GM21447 (cell line): ENCODE results near the gene MAP3K21.

ENCODE experiments used
- ATAC-seq: cut with Tn5 transposase; IDR thresholded peaks from one replicate; pipeline ENCODE4 v1.9.1; 2021; ENCODE audit not compliant: unreplicated experiment

The MAP3K21 gene

DNA sequence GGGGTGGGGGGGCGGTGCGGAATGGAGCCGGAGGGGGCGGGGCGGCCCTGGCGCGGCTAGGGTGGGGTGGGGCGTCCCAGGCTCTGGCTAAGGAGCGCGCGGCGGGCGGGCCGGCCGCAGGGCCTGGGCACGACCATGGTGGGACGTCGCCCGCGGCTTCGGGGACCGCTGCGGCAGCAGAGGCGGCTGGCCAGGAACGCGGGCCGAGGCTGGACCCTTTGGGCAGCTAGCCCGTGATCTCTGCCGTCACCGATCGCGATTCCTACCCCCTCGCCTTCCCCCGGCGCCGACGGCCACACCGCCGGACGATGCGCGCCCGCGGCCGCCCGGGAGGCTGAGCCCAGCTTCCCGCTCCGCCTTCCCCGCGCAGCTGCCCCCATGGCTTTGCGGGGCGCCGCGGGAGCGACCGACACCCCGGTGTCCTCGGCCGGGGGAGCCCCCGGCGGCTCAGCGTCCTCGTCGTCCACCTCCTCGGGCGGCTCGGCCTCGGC is at the start of gene MAP3K21:
MAP3K21 (plus strand) TSS at position 74 of the 491 bp plus-strand sequence; CDS start at position 379, 305 bp downstream.
- peak; percentile 48 for ATAC-seq

DNA sequence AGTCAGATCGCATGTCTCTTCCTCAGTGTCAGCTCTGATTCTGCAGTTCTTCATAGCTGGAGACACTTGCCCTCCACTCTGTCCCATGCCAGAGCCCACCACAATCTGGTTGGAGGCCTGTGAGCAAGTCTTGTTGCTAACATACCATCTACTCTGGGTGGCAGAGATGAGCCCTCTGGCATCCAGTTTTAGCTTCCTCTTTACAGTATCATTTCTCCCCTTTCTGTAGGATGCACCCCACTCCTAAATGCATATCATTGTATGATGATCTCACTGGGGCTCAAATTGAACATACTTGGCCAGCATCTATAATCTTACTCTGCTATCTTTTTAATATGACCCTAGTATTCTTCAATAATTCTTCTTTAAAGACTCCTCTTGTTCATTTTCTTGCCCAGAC is 48.9 kb upstream of the MAP3K21 start:
- ATAC-seq = no peak

DNA sequence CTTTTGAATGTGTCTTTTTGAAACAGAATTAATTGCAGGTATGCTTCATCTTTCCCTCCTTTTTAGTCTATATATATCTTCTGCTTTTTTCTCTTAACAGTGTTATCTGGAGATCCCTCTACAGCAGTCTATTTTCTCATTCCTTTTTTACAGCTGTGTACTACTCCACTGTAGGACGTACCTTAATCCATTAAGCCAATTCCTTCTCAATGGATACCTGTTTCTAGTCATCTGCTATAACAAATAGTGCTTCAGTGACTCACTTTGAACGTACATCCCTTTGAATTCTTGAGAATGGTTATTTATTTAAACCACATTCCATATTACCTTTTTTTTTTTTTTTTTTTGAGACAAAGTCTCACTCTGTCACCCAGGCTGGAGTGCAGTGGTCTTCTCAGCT is 47.6 kb upstream of the MAP3K21 start:
- ATAC-seq = no peak

DNA sequence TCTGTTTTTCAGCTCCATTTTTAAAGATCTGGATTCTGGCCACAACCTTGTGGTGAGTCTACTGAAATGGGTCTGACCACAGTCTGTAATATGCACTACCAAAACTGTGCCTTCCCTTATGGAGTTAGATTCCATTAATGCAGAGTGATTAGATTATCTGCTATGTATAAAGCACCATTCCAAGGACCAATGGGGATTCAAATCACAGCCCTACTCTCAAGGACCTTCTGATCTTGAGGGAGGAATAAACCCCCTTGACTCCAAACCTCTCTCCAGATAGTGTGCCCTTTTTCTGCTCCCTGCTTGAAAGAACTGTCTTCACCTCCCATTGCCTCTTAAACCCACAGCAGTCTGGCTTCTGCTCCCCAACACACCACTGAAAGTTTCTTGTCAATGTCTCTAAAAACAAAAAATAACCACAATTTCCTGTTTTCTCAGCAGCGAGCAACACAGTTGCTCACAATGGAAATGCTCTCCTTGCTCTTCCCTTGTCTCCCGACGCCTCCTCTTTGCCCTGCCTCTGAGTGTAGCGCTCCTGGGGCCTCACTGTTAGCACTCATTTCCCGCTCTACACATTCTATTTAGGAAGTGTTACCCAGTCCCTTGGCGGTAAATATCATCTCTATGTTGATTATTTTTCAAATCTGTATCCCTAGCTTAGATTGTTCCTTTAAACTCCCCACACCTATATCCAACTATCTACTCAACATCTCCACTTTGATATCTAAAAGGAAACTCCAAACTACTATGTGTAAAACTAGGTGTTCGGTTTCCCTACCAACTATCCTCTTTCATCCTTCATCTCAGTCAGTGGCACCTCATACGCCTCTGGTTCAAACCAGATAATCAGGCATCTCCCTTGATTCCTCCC is 45.6 kb upstream of the MAP3K21 start:
- peak; percentile 94 for ATAC-seq

DNA sequence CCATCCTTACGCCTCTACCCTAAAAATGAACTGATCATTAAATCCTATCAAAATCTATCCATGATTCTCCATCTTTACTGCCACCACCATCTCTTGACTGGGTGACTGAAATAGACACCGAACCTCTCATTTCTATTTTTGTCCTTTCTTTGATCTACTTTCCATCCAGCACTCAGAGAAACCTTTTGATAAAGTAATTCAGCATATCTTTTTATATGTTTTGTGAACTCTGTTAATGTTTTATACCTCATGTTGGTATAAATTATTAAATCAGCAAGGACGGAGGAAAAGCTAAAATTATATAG is 45.0 kb upstream of the MAP3K21 start:
- ATAC-seq = no peak

DNA sequence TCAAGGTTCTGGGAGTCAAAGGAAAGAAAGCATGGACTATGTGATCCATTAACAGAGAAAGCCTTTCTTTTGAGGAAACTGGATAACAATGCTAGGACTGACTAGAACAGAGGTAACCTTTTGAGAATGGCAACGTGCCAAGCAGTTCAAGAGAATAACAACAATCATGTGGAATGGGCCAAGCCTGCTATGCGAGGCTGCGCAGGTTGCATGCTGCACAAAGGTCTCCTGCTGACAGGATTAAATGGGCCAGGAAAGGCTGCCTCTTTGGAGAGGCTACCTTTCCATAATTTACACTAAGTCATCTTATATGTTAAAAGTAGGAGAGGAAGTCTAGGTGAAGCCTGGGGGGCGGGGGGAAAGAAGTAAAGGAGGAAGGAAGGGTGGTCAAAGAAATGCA is 37.8 kb upstream of the MAP3K21 start:
- no peak for ATAC-seq

DNA sequence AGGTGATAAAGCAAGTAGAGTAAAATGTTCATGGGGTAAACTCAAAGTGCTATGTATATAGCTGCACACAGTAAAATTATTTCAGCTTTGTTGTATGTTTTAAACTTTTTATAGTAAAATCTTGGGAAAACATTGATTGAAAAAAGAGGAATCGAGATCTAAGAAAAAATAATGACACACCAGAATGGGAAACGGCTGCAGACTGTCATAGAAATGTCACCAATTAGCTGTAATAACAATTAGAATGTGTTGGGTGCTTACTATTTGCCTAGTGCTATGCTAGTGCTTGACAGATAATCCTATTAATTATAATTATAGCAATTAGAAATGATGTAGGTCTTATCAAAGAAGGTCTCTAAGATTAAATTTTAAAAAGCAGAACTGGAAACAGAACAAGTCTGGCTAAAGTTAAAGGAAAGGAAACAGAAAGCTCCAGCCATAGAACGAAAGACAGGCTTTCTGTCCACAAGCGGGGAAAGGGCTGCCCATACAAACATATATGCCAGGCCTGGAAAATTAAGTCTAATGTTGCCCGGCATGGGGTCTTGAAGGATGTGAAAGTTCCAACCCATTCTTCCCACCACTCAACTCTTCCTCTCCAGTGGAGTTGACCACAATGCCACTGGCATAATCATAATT is 37.0 kb upstream of the MAP3K21 start:
- no peak for ATAC-seq

DNA sequence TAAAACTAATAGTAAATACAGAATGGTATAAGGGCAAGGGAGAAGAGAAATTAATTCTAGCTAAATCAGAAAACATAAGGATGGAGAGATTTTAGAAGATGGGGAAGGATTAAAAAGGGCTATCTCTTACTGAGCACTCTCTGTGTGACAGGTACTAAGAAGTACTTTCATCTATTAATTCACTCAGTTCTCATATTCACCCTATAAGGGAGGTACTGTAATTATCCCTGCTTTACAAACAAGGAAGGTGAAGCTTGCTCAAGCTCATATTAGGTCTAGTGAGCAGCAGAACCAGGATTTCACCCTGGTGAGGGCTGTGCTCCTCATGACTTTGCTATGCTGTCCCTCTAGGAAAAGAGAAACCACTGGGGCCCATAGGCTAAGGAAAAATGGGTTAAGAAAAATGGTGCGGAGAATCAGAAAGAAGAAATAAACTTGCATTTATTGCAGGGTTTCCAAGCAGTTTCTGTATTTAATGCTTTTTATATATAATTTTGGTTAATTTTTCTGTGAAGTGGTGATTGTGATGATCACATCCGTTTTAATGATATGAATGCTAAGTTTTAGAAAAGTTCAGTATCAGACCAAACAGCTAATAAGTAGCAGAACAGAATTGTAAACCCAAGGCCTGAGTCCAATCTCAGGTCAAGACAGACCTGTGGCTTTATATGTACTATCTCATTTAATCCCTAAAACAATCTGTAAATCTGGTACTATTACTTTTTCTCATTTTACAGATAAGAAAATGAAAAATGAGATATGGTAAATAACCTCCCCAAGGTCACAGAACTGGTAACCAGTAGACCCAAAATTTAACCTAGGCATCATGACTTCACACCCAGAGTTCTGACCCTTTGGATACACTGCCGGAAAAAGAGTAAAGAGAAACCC is 33.7 kb upstream of the MAP3K21 start:
- no peak for ATAC-seq

DNA sequence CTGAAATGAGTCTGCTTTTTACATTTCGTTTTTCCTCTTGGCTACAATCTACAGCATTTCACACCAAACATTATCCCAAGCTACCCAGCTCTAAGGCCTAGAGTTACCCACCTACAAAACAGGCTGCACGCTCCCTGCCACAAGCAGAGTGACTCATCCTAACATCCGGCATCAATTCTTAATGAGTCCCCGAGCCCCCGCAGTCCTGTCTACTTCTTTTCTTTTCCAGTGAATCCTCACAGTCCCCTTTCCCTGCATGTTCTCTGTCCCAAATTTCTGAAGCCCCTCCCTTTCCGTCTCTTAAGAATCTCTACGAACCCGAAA is 32.6 kb upstream of the MAP3K21 start:
- peak; percentile 64 for ATAC-seq

DNA sequence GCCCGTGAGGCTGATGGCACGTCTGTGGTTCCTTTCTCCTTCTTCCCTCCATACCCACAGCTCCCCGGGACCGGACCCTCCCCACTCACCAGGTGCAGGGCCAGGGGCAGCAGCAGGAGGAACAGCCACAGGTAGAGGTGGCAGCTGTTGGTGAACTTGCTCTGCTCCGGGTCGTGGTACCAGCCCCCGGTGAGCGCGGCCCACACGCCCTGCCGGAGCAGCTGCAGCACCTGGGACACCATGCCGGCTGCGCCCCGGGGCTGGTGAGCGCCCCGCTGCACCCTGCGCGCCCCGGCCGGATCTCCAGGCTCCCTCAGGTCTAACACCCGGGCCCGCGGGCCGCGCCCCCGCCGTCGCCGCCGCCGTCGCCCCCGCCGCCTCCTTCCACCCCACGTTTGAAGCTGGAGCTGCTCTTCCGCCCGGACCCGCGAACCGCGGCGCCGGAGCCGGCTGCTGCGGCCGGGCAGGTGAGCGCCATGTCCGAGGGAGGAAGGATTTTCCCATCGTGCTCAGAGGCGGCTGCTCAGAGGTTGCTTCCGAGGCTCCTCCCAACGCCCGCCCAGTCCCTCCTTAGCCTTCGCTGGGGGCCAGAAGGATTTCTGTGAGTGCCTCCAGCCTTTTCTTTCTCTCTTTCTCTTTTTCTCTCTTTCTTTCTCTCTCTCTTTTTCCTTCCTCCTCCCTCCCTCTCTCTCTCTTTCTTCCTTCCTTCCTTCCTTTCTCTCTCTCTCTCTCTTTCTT is 32.1 kb upstream of the MAP3K21 start, which contains the start of gene PCNX2:
PCNX2 (minus strand) TSS at position 489 of the 738 bp plus-strand sequence; CDS start at position 242, 247 bp downstream.
- ATAC-seq = peak; percentile 92

DNA sequence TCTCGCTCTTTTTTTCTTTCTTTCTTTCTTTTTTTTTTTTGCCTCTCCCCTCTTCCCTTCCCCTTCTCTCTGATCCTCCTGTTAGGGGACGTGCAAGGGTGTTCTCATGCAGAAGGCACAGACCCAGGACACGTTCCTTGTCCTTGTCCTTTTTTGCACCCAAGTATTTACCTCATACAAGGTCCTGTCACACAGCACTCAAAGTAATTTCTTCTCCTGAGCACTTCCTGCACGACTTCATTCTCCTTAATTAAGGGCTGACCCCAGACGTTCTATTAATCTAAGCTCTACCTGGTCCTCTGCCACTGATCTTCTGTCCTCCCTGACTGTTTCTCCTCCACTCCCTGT is 31.6 kb upstream of the MAP3K21 start:
- ATAC-seq = no peak

DNA sequence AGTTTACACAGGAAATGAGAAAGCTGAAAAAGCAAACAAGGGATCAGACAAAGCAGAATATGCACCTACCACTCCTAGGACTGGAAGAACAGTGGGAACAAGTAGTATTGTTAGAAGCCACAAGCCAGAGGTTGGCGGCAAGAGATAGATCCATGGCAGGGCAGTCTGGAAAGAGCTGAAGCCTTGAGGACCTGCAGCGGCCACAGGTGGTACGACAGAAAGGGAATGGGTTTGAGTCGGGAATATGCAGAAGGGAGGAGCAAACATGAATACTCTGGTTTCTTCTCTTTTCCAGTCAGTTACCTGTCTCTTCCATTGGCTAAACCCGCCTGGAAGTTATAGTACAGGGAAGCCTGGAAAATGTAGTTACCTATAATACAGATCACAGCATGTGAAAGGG is 28.1 kb upstream of the MAP3K21 start:
- no peak for ATAC-seq

DNA sequence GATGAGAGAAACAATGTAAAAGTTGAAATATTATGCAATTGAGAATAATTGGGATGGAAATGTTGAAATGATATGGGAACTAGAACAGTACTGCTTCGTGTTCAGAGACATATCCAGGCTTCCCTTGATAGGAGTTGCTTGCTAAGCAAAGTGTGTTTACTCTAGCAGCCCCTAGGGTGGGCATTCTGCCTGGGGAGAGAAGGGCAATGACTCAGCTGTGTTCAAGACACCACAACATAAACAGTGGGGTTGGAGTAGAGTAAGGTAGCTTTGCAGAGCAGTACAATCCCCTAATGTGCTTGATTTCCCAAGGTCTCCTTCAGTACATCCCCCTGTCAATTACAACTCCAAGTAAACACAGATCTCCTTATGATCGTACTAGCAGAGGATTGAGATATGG is 27.2 kb upstream of the MAP3K21 start:
- no peak for ATAC-seq

DNA sequence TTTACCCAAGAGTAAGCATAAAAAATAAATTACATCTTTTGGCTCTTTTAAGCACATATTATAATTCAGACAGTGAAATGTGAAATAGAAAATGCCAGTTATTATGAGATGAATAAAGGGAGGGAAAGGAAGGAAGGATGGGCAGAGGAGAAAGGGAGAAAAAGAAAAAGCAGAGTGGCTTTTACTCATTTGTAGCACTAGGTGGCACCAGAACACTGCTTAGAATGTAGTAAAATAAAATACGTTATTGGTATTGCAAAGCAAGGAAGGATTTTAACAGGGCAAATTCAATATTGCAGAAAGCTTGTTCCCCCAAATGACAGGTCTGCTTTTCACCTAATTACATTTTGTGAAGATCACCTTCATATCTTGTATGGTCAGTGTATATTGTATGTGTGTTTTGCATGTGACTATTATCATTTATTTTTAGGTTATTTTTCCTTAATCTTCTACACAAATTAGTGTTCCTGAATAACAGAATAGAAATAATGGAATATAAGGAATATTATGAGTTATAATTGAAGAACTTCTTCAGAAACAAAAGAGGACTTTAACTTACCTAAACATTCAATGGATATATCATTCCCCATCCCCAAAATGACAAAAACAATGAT is 22.9 kb upstream of the MAP3K21 start:
- ATAC-seq = no peak

DNA sequence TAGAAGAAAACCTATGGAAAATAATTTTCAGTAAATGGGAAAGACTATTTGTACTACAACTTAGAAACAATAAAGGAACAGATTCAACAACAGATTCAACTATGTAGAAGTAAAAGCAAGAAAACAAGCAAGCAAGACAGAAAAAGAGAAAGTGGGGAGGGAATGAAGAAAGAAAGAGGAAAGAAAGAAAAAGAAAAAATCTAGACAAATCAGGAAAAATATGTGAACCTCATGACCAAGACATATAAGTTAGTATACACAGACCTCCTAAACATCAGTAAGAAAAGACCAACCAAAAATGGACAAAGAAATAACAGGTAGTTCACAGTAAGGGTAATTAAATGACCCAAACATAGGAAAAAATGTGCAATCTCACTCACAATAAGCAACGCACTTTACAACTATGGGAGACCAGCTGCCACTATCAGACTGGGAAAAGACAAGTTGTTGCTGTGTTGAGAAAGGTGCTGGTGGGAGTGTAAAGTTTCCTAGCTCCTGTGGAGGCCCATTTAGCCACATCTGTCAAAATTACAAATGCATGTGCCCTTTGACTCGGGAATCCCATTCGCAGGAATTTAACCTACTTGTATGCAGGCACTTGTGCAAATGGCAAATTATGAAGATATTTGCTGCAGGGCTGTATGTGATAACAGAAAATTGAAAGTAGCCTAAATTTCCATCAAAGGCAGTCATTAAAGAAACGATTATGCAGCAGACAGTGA is 13.9 kb upstream of the MAP3K21 start:
- ATAC-seq = no peak

DNA sequence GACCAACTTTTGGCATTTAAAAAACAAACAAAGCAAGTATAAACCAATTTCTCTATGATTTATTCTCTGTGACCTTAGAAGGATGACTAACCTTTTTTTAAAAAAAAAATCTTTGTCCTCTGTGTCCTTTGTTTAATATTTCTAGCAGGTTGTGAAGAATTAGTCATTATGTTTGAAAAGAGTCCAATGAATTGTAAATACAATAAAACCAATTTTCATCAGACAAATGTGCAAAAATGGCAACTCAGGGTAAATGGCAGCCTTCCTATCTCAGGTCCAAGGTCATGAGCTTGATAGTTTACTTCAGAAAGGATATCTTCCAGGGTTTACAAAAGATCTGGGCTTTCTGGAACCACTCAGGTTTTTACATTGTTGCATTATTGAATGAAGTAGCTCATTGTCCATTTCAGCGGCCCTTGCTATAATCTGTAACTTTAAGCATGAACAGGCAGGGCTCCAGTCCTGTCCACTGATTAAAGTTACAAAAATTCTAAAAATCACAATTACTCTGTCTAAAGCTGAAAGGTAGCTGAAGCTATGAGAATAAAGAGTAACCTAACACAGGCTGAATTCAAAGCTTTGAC is 11.7 kb upstream of the MAP3K21 start:
- ATAC-seq = no peak

DNA sequence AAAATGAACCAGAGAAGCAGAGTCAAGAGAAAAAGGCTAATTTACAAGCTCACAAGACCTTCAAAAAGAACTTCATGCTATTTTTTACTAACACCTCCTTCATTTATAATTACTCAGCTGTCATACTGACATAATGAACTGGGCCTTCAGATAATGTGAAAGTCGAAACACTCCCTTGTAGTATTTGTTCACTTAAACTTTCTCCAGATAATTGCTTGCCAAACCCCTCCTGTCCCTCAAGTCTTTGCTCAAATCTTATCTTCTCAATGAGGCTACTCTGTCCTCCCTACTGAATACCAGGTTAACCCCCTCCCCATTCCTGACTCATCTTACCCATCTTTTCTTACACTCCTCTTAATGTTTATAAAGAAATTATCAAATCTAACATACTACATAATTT is 11.1 kb upstream of the MAP3K21 start:
- no peak for ATAC-seq

DNA sequence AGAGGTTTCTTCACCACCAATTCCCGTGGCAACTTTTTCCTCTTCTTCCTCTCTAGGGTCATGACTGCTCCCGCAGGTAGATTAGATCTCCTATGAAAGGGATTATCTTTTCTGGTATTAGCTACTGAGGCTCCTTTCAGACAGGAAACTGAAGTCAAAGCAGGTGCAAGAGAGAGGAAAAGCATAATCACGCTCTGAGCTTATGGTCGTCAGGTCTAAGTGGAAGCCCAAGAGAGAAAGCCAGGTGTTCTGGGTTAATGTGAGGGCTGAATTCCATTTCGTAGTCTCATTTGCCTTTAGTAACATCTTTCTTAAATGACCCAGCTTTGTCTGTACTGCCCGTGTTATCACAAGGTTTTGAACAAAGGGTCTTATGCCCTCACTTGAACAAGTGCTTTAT is 8.3 kb upstream of the MAP3K21 start:
- no peak for ATAC-seq

DNA sequence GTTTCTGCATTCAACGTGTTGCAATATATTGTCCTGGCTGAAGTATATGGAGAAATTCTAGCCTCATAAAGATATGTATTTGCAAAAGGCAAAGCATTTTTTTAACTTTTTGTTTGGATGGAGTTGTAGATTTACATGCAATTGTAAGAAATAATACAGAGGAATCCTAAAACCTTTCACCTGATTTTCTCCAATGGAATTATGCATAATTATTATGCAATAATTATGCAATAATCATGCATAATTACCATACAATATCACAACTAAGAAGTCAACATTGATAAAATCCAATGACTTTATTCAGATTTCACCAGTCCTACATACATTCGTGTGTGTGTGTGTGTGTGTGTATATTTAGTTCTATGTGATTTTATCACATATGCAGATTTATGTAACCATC is 7.5 kb upstream of the MAP3K21 start:
- no peak for ATAC-seq

DNA sequence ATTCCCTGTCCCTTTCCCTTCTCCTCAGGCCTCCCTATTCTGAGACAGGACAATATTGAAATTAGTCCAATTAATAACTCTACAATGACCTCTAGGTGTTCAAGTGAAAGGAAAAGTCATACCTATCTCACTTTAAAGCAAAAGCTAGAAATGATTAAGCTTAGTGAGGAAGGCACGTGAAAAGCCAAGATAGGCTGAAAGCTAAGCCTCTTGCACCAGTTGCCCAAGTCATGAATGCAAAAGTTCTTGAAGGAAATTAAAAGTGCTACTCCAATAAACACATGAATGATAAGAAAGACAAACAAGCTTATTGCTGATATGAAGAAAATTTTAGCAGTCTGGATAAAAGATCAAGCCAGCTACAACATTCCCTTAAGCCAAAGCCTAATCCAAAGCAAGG is 3.8 kb upstream of the MAP3K21 start:
- ATAC-seq = no peak
